ENCODE data around the gene SMCO2.

Gene SMCO2

GRCh38 chr12:27446436-27446835 lies at the start of gene SMCO2:
SMCO2 (plus strand) TSS chr12:27446736; CDS start chr12:27470632, 23,896 bp downstream.
- no peak for DNase-seq (ENCODE audit: low read depth)

- DNase-seq (ENCODE audit: low read depth) = no peak
These were observed 48.1 kb upstream of the SMCO2 start for GRCh38 chr12:27398466-27398865.

GRCh38 chr12:27399074-27399473 lies 47.5 kb upstream of the SMCO2 start:
- DNase-seq (ENCODE audit: low read depth) = no peak

- no peak for DNase-seq (ENCODE audit: low read depth)
These were observed 45.6 kb upstream of the SMCO2 start for GRCh38 chr12:27400856-27401354.

- no peak for DNase-seq (ENCODE audit: low read depth)
These were observed 34.5 kb upstream of the SMCO2 start for GRCh38 chr12:27412047-27412446.

- no peak for DNase-seq (ENCODE audit: low read depth)
These were observed 23.8 kb upstream of the SMCO2 start for GRCh38 chr12:27422697-27423096.

- no peak for DNase-seq (ENCODE audit: low read depth)
These were observed 21.8 kb upstream of the SMCO2 start for GRCh38 chr12:27424631-27425230.

- no peak for DNase-seq (ENCODE audit: low read depth)
These were observed 21.2 kb upstream of the SMCO2 start for GRCh38 chr12:27425306-27425705.

- no peak for DNase-seq (ENCODE audit: low read depth)
These were observed 19.6 kb upstream of the SMCO2 start for GRCh38 chr12:27426743-27427487.

GRCh38 chr12:27427824-27428223 lies 18.7 kb upstream of the SMCO2 start:
- no peak for DNase-seq (ENCODE audit: low read depth)

GRCh38 chr12:27428466-27428865 lies 18.1 kb upstream of the SMCO2 start:
- no peak for DNase-seq (ENCODE audit: low read depth)

- DNase-seq (ENCODE audit: low read depth) = no peak
These were observed 16.9 kb upstream of the SMCO2 start for GRCh38 chr12:27429606-27430005.

GRCh38 chr12:27431185-27431584 lies 15.4 kb upstream of the SMCO2 start:
- no peak for DNase-seq (ENCODE audit: low read depth)

GRCh38 chr12:27434673-27435565 lies 11.6 kb upstream of the SMCO2 start:
- DNase-seq (ENCODE audit: low read depth) = no peak

- no peak for DNase-seq (ENCODE audit: low read depth)
These were observed 10.5 kb upstream of the SMCO2 start for GRCh38 chr12:27436029-27436428.

GRCh38 chr12:27436768-27437167 lies 9.8 kb upstream of the SMCO2 start:
- DNase-seq (ENCODE audit: low read depth) = no peak

GRCh38 chr12:27437839-27438238 lies 8.7 kb upstream of the SMCO2 start:
- no peak for DNase-seq (ENCODE audit: low read depth)

GRCh38 chr12:27447761-27448160 lies 1.2 kb downstream of the SMCO2 start:
- no peak for DNase-seq (ENCODE audit: low read depth)

GRCh38 chr12:27449026-27449425 lies 2.5 kb downstream of the SMCO2 start:
- DNase-seq (ENCODE audit: low read depth) = no peak

GRCh38 chr12:27449893-27450534 lies 3.5 kb downstream of the SMCO2 start:
- no peak for DNase-seq (ENCODE audit: low read depth)

GRCh38 chr12:27451036-27451825 lies 4.7 kb downstream of the SMCO2 start:
- no peak for DNase-seq (ENCODE audit: low read depth)

Measured in CMK (cell line).